GM21526 (cell line): ENCODE measurements around the gene KIF3A.

Experiments used
- ATAC-seq: cut with Tn5 transposase; IDR thresholded peaks from one replicate; pipeline ENCODE4 v1.9.1; 2021; ENCODE audit warnings: moderate library complexity; ENCODE audit not compliant: unreplicated experiment, low FRiP score

Gene KIF3A

DNA sequence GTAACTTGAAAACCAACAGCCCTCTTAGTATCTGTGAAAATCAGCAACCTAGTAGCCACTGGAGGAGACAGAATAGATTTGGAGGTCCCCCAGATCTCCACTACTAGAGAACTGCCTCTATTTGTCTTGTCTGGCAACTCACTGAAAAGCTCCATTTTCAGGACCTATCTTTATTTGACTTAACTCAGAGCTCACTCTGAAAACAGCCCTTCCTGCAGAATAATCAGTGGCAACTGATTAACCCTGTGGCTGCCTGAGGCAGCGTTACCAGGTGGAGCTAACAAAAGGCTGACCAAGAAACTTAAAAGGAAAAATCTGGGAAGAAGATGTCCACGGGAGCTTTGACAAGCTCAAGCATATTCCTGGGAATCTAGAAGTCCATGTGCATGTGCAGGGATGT lies 89.9 kb downstream of the KIF3A start:
- no peak for ATAC-seq

- no peak for ATAC-seq
These were observed 90.6 kb downstream of the KIF3A start for GRCh38 chr5:132646583-132647266.

- ATAC-seq = no peak
These were observed 93.2 kb downstream of the KIF3A start for GRCh38 chr5:132644177-132644576.
